Activated T-cell treated with anti-CD3 and anti-CD28 coated beads, Interleukin-2, amount 50 U/mL, for 4 hours (primary cell): ENCODE results near the gene GABBR1. TPM values are rescaled to one million over a fixed set of nuclear protein-coding genes. Genes with fewer than 3 reads are reported as not detected.

Experiments used
- ATAC-seq, 2 donors: fragments of 200-7000 bp; cut with Tn5 transposase; one replicate each; pipeline ENCODE4 v1.10.0; 2021
- DNase-seq: peaks from one replicate; pipeline ENCODE4 v3.0.0-alpha.2; 2020
- H3K27me3 Mint-ChIP-seq: one replicate; pipeline ENCODE4 v1.8.0; 2021; ENCODE audit warnings: low read depth, mixed read lengths
- H3K36me3 Mint-ChIP-seq: one replicate; pipeline ENCODE4 v1.8.0; 2022; ENCODE audit warnings: mixed read lengths; ENCODE audit not compliant: insufficient read depth
- H3K4me1 Mint-ChIP-seq: one replicate; pipeline ENCODE4 v1.8.0; 2021; ENCODE audit warnings: low read depth, mixed read lengths
- H3K4me3 Mint-ChIP-seq: one replicate; pipeline ENCODE4 v1.8.0; 2021; ENCODE audit warnings: mild to moderate bottlenecking, moderate library complexity, mixed read lengths
- H3K9me3 Mint-ChIP-seq: one replicate; pipeline ENCODE4 v1.8.0; 2021; ENCODE audit warnings: mixed read lengths
- total RNA-seq, 3 donors: library from RNA; stranded (reverse); gene quantifications; one replicate each; pipeline ENCODE4 v1.2.1, GENCODE V29; 2021

GABBR1 gene
- total RNA-seq, 3 donors from 2014 or later, result 4.2 to 5.6 (median 4.7) TPM

DNA sequence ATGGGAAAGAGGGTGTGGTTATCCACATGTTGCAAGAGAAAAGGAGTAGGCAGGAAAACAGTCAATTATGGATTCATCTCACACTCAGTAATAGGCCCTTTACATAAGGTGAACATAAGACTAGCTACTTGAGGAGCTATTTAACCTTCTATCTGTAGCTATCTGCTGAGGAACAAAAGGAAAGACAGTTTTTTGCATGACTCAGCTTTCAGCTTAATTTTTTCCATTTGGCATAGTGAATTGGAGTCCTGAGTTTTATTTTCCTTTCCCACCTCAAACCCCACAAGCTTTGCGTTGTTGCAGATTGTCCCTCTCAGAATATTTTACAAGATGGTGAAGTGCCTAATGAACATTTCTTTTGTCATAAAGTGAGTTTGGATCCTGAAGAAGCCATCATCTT lies 105.9 kb downstream of the GABBR1 start:
- H3K9me3 Mint-ChIP-seq, result no peaks in the 10 kb centered on the region

DNA sequence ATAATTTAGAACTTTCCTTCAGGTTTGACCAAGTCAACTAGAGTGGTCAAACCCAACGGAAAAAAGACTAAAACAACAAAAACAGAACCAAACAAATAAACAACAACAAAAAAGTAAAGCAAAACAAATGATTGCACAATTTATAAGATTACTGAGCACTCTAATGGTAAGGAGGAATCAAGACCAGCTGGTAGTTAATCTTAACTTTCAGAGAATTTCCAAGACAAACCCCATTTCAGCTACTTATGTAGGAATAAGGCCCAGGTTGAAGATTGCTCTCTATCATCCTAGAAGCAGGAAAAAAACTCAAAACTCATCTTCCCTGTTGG lies 107.7 kb downstream of the GABBR1 start:
- H3K9me3 Mint-ChIP-seq, result no peaks in the 10 kb centered on the region
- no peak for ATAC-seq

More for the DNA sequence above, 105.9 kb downstream of the GABBR1 start:
- Mint-ChIP-seq H3K4me3 (no peak overlapping the region), H3K27me3 (peaks cover 19% of the 10 kb centered on the region), H3K4me1 (no peaks in the 10 kb centered on the region), H3K36me3 (no peaks in the 10 kb centered on the region)
- no peak for DNase-seq
- ATAC-seq, result no peak

DNA sequence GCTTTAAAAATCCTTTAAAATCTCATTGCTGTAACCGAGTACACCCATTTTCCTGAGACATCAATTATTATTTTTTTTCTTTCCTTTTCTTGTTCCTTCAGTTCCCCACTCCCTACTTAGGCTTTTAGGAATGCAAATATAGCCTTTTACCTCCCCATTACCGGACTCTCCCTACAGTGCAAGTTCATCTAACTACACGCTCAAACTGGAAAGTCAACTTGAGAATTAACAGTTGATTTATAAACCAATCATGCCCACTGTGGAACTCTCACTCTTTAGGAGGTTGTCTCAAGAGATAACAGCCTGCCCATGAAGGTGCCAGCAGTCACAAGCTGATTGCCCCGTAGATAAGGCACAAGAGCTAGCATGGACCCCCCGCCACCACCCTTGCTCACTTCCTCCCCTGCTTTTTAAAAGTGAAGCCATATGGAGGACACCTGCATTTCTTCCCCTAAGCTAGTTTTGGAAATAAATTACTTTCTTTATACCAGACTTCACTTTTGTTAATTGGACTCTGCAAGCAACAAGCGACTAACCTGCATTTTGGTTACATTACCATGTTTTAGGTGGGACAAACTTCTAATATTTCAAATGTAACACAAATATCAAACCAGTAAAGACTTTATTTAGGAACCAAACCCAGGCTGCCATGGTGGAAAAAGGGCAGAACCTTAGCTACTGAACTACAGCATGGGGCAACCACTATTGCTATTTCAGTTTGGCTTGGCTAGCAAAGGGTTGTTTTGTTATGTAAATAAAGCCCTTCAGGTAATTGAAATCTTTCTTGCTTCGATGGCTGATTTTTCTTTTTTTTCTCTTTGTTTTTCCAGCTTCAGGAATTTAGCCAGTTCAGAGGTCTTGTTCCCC lies 108.3 kb downstream of the GABBR1 start:
- Mint-ChIP-seq H3K27me3 (peaks cover 23% of the 10 kb centered on the region), H3K36me3 (no peaks in the 10 kb centered on the region), H3K4me1 (no peaks in the 10 kb centered on the region), H3K9me3 (no peaks in the 10 kb centered on the region), H3K4me3 (no peak overlapping the region)
- DNase-seq (no peak), ATAC-seq (no peak)

More for the DNA sequence above, 107.7 kb downstream of the GABBR1 start:
- H3K4me1 Mint-ChIP-seq, result no peaks in the 10 kb centered on the region
- no peak overlapping the region for H3K4me3 Mint-ChIP-seq
- H3K27me3 Mint-ChIP-seq, result peaks cover 21% of the 10 kb centered on the region
- no peaks in the 10 kb centered on the region for H3K36me3 Mint-ChIP-seq
- no peak for DNase-seq

DNA sequence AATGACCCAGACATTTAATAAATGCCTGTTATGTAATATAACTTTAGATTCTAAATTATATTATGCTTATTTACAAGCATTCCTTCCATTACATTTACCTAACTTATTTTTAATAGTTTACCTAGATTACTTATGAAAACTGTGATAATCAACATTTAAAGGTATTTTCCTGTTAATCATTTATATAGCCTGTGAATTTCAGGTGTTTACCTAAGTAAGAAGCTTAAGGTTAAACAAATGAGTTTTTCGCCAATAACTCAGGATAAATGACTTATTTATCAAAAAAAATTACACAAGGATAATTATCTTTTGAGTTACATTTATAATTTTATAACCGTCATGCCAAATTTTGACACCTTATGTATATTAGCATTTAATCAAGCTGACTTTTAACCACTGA lies 108.9 kb downstream of the GABBR1 start:
- ATAC-seq, result no peak
- DNase-seq, result no peak
- no peaks in the 10 kb centered on the region for H3K36me3 Mint-ChIP-seq
- H3K4me1 Mint-ChIP-seq, result no peaks in the 10 kb centered on the region
- peaks cover 22% of the 10 kb centered on the region for H3K27me3 Mint-ChIP-seq
- no peaks in the 10 kb centered on the region for H3K9me3 Mint-ChIP-seq
- no peak overlapping the region for H3K4me3 Mint-ChIP-seq

DNA sequence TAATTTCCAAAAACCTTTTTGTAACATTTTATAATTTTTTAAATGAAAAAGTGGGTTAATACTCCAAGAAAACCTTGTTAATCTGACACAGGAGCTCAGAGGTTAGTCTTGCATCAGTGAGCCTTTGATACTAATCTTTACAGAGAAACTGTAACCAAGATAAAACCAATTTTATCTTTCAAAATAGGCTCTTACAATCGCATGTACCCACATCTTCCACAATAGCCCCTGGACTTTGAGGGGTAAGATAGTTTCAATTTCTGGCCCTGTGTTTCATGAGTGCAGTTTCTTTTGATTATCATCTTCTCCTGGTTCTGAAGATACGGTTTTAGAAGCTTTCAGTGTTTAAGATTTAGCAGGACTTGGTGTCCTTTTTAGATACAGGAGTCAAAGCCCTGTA lies 110.8 kb downstream of the GABBR1 start:
- Mint-ChIP-seq H3K4me3 (no peak overlapping the region), H3K36me3 (no peaks in the 10 kb centered on the region), H3K4me1 (no peaks in the 10 kb centered on the region), H3K9me3 (no peaks in the 10 kb centered on the region), H3K27me3 (peaks cover 20% of the 10 kb centered on the region)
- ATAC-seq (no peak), DNase-seq (no peak)

DNA sequence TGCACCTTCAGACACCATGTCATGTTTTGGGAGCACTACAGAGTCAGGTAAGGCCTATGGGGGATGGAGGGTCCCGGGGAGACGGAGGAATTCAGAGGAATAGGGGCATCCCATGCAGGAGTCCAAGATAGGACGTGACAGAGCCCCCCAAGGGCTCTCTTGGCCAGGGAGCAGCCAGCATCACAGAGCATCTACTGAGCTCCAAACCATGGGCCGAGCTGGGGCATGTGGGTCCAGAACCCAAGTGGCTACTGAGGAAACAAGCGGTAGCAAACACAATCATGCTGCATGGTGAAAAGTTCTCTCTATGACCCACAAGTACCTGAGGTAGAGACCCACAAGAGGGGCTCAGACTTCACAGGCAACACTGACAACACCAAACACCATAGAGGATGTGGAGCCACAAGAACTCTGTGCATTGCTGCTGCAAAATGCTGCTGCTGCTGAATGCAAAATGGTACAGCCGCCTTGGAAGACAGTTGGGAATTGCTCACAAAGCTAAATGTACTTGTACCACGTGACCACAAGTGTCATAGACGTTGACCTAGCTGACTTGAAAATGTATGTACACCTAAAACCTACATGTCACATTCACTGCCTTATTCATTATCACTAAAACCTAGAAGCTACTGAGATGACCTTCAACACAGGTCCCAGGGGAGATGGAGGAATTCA lies 111.8 kb downstream of the GABBR1 start:
- peaks cover 6% of the 10 kb centered on the region for H3K4me1 Mint-ChIP-seq
- no peaks in the 10 kb centered on the region for H3K9me3 Mint-ChIP-seq
- H3K27me3 Mint-ChIP-seq, result peaks cover 16% of the 10 kb centered on the region

DNA sequence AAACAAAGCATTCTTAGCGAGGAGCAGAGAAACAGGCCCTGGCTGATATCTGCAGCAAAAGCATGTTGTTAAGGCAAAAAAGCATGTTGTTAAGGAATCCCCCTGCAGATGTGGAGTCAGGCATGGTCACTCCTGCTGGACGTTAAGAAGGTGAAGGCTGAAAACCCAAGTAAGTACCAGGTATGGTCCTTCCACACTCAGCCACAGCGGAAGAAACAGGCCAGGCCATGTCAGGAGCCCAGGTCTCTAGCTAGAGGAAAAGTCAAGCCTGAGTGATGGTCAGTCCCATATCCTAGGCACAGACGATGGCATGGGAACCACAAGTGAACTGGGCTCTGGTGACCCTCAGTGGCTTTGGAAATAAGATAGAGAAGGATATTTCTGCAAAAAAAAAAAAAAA lies 112.8 kb downstream of the GABBR1 start:
- H3K36me3 Mint-ChIP-seq, result no peaks in the 10 kb centered on the region

More for the DNA sequence above, 111.8 kb downstream of the GABBR1 start:
- Mint-ChIP-seq H3K4me3 (no peak overlapping the region), H3K36me3 (no peaks in the 10 kb centered on the region)
- DNase-seq (no peak), ATAC-seq (no peak)

DNA sequence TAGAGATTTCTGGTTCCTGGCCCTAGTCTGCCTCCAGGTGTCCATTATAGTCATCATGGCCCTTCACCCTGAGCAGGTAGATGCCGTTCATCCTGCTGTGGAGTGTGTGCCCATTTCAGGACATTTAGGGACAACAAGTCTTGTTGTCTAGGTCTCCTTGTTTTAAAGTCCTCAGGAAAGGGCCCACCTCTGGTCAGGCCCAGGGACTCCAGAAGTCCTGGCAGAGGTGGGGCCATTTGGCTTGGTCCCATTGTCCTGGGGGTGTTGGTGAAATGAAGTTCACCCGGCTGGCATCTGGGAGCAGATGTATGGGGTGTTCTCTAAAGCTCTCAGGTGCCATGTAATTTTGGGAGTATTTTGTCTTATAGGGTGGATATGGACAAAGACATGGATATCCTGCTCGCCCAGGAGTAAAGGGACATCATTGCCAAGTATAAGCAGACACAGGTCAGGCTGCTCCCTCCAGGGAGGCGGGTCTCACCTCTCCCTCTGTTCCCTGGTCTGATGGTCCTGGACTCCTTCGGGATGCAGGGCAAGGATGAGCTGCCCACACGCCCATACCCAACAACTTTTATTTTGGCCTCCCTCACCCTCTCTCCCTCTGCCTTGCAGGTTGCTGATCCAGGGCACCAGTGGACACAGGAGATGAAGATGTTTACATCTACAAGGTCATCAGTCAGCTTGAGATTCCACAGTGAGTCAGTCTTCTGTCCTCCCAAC lies 113.5 kb downstream of the GABBR1 start:
- ATAC-seq (no peak), DNase-seq (no peak)
- peaks cover 13% of the 10 kb centered on the region for H3K4me1 Mint-ChIP-seq
- peaks cover 8% of the 10 kb centered on the region for H3K27me3 Mint-ChIP-seq
- H3K36me3 Mint-ChIP-seq, result no peaks in the 10 kb centered on the region
- H3K9me3 Mint-ChIP-seq, result no peaks in the 10 kb centered on the region
- no peak overlapping the region for H3K4me3 Mint-ChIP-seq

More for the DNA sequence above, 112.8 kb downstream of the GABBR1 start:
- ATAC-seq (no peak), DNase-seq (no peak)
- Mint-ChIP-seq H3K4me1 (peaks cover 10% of the 10 kb centered on the region), H3K4me3 (no peak overlapping the region), H3K9me3 (no peaks in the 10 kb centered on the region), H3K27me3 (peaks cover 11% of the 10 kb centered on the region)

DNA sequence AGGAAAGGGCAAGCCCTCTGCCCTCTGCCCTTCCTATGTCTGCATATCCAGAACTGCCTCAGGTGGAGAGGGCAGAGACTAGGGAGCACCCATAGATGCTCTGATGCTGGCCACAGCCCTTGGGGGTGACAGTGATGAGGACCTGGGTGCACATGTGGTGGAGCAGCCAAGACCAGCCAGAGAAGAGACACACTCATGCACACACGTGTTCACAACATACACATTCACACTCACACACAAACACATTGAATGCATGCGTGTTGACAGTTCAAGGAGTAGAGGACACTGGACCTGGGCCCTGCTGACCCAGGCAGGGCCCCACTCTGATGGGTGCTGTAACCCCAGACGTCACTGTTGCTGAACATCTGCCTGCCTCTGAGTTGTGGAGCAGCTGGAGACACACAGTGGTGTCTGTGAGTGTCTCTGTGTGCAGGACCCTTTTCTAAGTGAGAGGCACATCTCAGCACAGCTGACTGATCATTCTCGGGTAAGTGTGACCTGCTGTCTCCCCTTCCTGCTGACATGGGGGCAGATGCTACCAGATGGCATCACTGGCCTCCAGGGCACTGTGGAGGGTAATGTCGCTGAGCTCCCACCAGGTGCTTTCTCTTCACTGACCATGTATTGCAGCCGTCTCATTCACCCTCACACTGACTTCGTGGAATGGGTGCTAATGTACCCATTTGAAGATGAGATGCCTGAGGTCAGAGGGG lies 115.1 kb downstream of the GABBR1 start:
- peaks cover 7% of the 10 kb centered on the region for H3K27me3 Mint-ChIP-seq
- DNase-seq (no peak), ATAC-seq (no peak)
- no peaks in the 10 kb centered on the region for H3K9me3 Mint-ChIP-seq
- no peaks in the 10 kb centered on the region for H3K36me3 Mint-ChIP-seq
- H3K4me1 Mint-ChIP-seq, result peaks cover 13% of the 10 kb centered on the region
- H3K4me3 Mint-ChIP-seq, result no peak overlapping the region

DNA sequence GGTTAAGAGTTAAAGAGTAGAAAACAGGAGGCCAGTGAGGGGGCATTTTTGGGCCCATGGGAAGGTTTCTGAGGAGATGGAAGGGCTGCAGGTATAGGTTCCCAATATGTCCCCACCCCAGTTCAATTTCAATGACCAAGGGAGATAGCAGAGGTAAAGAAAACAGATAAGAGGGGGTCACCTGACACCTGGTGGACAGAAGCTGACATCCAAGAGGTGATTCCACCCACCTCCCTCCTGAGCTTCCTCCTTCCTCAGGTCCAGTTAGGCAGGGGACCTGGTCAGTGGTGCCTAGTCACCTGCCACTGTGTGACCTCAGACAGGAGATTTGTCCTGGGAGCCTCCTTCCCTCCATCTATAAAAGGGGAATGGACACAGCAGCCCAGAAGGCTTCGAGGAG lies 115.7 kb downstream of the GABBR1 start:
- peaks cover 7% of the 10 kb centered on the region for H3K27me3 Mint-ChIP-seq
- H3K36me3 Mint-ChIP-seq, result no peaks in the 10 kb centered on the region
- no peak for DNase-seq
- ATAC-seq, result no peak
- no peak overlapping the region for H3K4me3 Mint-ChIP-seq
- peaks cover 13% of the 10 kb centered on the region for H3K4me1 Mint-ChIP-seq
- H3K9me3 Mint-ChIP-seq, result no peaks in the 10 kb centered on the region

DNA sequence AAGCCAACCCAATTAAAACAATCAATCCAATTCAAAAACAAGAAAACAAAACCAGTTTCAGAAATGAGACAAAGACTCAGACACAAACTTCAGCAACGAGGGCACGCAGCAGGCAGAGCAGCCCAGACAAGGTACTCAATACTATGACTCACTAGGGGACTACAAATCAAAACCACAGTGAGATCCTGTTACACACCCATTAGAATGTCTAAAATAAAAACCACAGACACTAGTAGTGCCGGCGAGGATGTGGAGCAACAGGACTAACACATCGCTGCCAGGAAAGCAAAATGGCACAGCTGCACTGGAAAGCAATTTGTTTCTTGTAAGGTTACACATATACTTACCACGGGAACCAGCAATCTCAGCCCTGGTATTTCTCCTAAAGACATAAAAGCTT lies 116.9 kb downstream of the GABBR1 start:
- peak; percentile 88 to 95 for ATAC-seq
- H3K4me1 Mint-ChIP-seq, result peaks cover 13% of the 10 kb centered on the region
- no peaks in the 10 kb centered on the region for H3K36me3 Mint-ChIP-seq
- H3K4me3 Mint-ChIP-seq, result no peak overlapping the region
- no peaks in the 10 kb centered on the region for H3K9me3 Mint-ChIP-seq
- no peak for DNase-seq
- peaks cover 7% of the 10 kb centered on the region for H3K27me3 Mint-ChIP-seq

DNA sequence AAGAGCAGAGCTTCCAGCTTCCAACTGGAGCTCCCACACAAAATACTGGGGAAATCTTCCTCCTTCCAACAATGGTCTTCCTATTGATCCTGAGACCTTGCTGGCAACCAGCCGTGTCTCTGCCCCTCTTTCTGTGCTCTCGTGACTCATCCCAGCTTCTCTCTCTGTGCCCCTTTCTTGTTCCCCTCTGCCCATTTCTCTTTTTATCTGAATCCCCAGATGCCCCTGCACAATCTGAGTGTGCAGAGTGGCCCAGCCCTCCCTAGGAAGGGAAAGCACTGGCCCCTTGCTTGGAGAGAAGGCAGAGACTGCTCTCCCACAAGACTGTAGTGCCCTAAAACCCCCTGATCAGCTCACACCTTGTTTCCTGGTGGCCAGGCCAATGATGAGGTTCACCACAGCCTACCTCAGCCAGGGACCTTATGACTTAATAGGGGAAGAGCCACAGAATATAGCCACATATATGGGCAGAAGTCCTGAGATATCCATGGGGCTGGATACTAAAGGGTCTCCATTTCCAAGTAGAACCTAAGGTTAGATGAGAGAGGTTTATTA lies 122.2 kb downstream of the GABBR1 start:
- Mint-ChIP-seq H3K36me3 (no peaks in the 10 kb centered on the region), H3K4me3 (no peak overlapping the region), H3K27me3 (peaks cover 2% of the 10 kb centered on the region), H3K9me3 (no peaks in the 10 kb centered on the region), H3K4me1 (peaks cover 4% of the 10 kb centered on the region)
- DNase-seq (no peak), ATAC-seq (no peak)

DNA sequence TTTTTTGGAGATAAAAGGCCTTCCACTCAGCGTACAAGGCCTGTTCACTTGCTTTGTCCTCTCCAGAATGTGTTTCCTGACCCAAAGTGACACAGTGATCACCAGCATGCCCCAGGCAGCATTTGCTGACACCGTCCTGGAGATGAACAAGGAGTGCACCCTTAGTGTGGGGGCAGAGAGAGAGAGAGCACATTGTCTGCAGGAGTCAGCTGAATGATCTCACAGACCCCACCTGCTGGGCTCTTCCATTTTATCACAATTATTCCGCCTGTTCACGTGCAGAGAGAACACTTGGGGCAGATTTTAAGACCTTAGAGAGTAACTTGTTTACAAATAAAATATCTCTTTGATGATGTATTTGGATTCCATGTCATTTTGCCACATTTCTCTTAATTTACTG lies 122.8 kb downstream of the GABBR1 start:
- Mint-ChIP-seq H3K4me1 (peaks cover 3% of the 10 kb centered on the region), H3K27me3 (peaks cover 4% of the 10 kb centered on the region)
- no peak for ATAC-seq

More for the DNA sequence above, 122.8 kb downstream of the GABBR1 start:
- Mint-ChIP-seq H3K36me3 (no peaks in the 10 kb centered on the region), H3K9me3 (no peaks in the 10 kb centered on the region), H3K4me3 (no peak overlapping the region)
- DNase-seq, result no peak
